ENCODE results near the gene CARD6. TPM values are rescaled to one million over a fixed set of nuclear protein-coding genes. Genes with fewer than 3 reads are reported as not detected.

CARD6 gene
- total RNA-seq, 1 experiment from 2014 or later = 0.49 TPM

- no peak for DNase-seq (ENCODE audit: low read depth, low spot score)
- no TSS peak for BruUV-seq (replicated peaks)
- Histone ChIP-seq H3K27me3 (ENCODE audit: control insufficient read depth, insufficient read depth, low read length) (0 out of 2 replicates have a peak, but pooled peaks cover 6% of the 10 kb centered on the region), H3K27ac (ENCODE audit: low read length) (no peak overlapping the region), H3K4me1 (ENCODE audit: control insufficient read depth, insufficient read depth, low read length) (0 out of 2 replicates have a peak, but pooled peaks cover under 1% of the 10 kb centered on the region), H3K9me3 (ENCODE audit: control insufficient read depth, insufficient read depth, low read depth, low read length) (no peaks in the 10 kb centered on the region), H3K36me3 (ENCODE audit: control insufficient read depth, insufficient read depth, low read length) (no peaks in the 10 kb centered on the region), H3K4me3 (ENCODE audit: low read depth in 2 of 2, low read length in 2 of 2) (no peak overlapping the region)
- no peak for TF ChIP-seq SIN3A (IDR thresholded peaks at IDR 0.05; ENCODE audit: borderline replicate concordance, insufficient read depth, low read depth, low read length)
- TF ChIP-seq REST (IDR thresholded peaks at IDR 0.05; ENCODE audit: insufficient read depth in 1 of 2, low read depth in 2 of 2, low read length in 1 of 2) = no peak
- no peak for TF ChIP-seq CTCF (IDR thresholded peaks at IDR 0.05)
- in situ Hi-C loops (cut with HindIII; ENCODE audit: low pct_unique_long_range_greater_than_20kb, low sequenced_read_pairs) = no loop called here
- intact Hi-C loops (cut with micrococcal nuclease; ENCODE audit: unreplicated experiment) = no loop called here
- no peak for ATAC-seq
- ChIA-PET CTCF (no interaction called here), POLR2A (no interaction called here)
These were observed 5.2 kb downstream of the CARD6 start for GRCh38 chr5:40846371-40846770.

DNA sequence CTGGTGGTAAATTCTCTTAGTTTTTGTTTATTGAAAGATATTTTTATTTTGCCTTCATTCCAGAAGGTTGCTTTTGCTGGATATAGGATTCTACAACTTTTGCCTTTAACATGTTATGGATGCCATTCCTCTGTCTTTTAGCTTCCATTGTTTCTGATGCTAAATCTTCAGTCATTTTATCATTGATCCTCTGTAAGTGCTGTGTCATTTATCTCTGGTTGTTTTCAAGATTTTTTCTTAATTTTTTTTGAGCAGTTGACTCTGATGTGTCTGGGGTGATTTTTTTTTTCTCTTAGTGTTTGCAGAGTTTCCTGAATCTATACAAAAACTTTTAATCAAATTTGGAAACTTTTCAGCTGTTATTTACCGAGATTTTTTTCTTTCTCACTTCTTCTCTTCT lies 6.4 kb downstream of the CARD6 start:
- H3K9me3 ChIP-seq (ENCODE audit: control insufficient read depth, insufficient read depth, low read depth, low read length) = no peaks in the 10 kb centered on the region
- H3K27me3 ChIP-seq (ENCODE audit: control insufficient read depth, insufficient read depth, low read length) = 0 out of 2 replicates have a peak, but pooled peaks cover 4% of the 10 kb centered on the region
- no peaks in the 10 kb centered on the region for H3K36me3 ChIP-seq (ENCODE audit: control insufficient read depth, insufficient read depth, low read length)
- DNase-seq (ENCODE audit: low read depth, low spot score) (no peak), ATAC-seq (no peak)
- intact Hi-C loops (cut with micrococcal nuclease; ENCODE audit: unreplicated experiment) = no loop called here
- CTCF ChIA-PET = no interaction called here
- no peak for TF ChIP-seq POLR2AphosphoS5 (IDR thresholded peaks at IDR 0.05; ENCODE audit: low read depth, low read length)
- no peak for TF ChIP-seq REST (IDR thresholded peaks at IDR 0.05; ENCODE audit: insufficient read depth in 1 of 2, low read depth in 2 of 2, low read length in 1 of 2)
- no peak for TF ChIP-seq SIN3A (IDR thresholded peaks at IDR 0.05; ENCODE audit: borderline replicate concordance, insufficient read depth, low read depth, low read length)
- in situ Hi-C loops (cut with HindIII; ENCODE audit: low pct_unique_long_range_greater_than_20kb, low sequenced_read_pairs) = no loop called here
- no peak overlapping the region for H3K27ac ChIP-seq (ENCODE audit: low read length)
- H3K4me3 ChIP-seq (ENCODE audit: low read depth in 2 of 2, low read length in 2 of 2) = no peak overlapping the region
- no peaks in the 10 kb centered on the region for H3K4me1 ChIP-seq (ENCODE audit: control insufficient read depth, insufficient read depth, low read length)
- POLR2A ChIA-PET = no interaction called here
- BruUV-seq (replicated peaks) = no TSS peak

Measured in Panc1 (cell line).